Measurements from ENCODE around the gene OR5A2. TPM values are rescaled to one million over a fixed set of nuclear protein-coding genes. Genes with fewer than 3 reads are reported as not detected.

Gene OR5A2, protein sequence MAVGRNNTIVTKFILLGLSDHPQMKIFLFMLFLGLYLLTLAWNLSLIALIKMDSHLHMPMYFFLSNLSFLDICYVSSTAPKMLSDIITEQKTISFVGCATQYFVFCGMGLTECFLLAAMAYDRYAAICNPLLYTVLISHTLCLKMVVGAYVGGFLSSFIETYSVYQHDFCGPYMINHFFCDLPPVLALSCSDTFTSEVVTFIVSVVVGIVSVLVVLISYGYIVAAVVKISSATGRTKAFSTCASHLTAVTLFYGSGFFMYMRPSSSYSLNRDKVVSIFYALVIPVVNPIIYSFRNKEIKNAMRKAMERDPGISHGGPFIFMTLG
- not detected in 2 replicates for total RNA-seq

DNA sequence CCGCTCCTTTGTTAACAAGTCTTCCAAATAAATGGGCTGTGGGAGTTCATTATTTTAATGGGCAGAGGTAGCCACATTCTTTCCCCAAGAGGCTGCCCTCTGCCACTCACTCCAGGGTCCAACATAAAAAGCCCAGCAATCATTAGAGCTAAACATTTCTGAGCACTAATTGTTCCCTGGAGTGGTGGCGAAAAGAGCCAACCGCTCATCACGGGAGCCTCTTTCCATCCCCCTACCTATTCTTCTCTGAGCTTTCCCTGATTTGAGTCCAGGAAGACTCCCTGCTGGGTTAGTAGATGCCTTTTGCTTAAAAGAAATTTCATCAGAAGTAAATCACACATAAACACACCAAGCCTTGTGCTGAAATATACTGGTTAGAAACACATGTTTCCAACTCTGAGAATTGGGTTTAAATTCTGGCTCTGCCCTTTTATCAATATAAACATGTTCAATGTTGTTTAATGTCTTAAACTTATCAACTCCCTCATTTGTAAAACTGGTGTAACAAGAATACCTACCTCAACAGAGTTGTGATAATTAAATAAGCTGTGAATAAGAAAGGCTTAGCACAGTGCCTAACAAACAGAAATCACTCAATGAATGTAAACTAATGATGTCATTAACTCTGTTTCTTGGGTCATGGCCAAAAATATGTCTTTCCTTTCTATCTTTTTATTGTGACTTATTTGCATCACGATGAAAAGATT is at the start of gene OR5A2:
TSS of gene OR5A2 (minus strand) at position 53 of the 707 bp plus-strand sequence. CDS start 3,460 bp downstream, outside the sequence.

DNA sequence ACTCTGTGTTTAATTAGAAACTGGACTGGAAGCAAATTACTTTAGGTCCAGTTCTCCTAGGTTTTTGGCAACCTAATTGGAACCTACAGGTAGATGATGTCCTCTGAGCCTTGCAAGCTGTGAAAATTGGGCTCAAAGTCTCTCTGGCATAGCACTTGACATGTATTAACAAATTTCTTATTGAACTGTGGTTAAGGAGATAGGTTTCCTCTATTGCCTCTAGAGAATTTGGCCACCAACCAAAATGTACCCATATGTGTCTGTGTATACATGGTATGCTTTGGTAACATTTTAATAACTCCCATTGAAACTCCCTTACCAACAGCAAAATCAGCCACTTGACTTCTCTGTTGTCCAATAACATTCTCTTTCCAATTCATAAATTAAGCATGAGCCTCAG is 46.8 kb upstream of the OR5A2 start, which contains the start of gene OR4D10:
TSS of gene OR4D10 (plus strand) at position 301 of the 400 bp plus-strand sequence. CDS start 4,115 bp downstream, outside the sequence.

DNA sequence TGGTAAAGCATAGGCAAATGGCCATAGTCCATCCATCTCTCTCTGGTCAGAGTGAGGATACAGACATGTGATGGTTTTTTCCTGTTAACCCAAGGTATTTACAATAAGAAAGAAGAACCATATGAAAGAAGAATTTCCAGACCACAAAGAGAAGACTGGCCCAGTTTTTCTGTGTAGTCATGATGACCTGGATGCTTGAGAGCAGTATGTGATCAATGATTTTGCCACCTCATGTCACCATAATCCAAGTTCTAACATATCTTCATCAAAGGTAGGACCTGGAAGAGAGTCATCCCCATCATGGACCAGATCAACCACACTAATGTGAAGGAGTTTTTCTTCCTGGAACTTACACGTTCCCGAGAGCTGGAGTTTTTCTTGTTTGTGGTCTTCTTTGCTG is 30.4 kb upstream of the OR5A2 start, which contains the start of gene OR4D6:
TSS of gene OR4D6 (plus strand) at position 301 of the 400 bp plus-strand sequence. CDS start at position 301, 0 bp downstream.

DNA sequence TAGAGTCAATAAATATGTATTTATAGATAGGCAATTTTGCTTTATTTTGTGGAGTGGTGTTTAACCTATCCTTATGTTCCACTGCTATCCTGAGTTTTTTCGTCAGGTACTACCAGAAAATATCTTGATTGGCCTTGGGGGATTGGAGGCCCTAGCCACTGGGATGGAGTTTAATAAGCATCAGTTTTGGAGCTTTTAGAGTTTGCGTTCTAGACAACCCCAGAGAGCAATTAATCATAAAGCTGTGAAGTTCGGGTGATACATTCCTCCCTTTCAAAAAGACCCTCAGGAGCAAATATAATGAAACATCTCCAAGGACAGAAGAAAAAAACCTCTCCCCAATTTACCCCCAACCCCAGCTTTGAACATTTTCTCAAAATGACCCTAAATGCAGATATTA is 10.0 kb upstream of the OR5A2 start, which contains the start of gene OR5A1:
TSS of gene OR5A1 (plus strand) at position 301 of the 400 bp plus-strand sequence. CDS start 6,700 bp downstream, outside the sequence.

Other genes with a start within 250 kb of the OR5A2 start
- gene MPEG1, start 213.5 kb downstream of the OR5A2 start, total RNA-seq = not detected in 2 replicates
- gene OR5AN1, start 67.5 kb downstream of the OR5A2 start, total RNA-seq = not detected in 2 replicates
- not detected in 2 replicates for gene OR5A1, start 10.1 kb upstream of the OR5A2 start, total RNA-seq
- not detected in 2 replicates for gene OR4D6, start 30.5 kb upstream of the OR5A2 start, total RNA-seq
- gene OR4D10, start 46.9 kb upstream of the OR5A2 start, total RNA-seq = not detected in 2 replicates
- gene OR4D11, start 77.2 kb upstream of the OR5A2 start, total RNA-seq = not detected in 2 replicates
- gene OR4D9, start 85.1 kb upstream of the OR5A2 start, total RNA-seq = not detected in 2 replicates
- gene OSBP, start 189.4 kb upstream of the OR5A2 start, total RNA-seq = 43.1 and 45.8 TPM in 2 replicates
- gene PATL1, start 242.6 kb upstream of the OR5A2 start, total RNA-seq = 17.2 and 21.5 TPM in 2 replicates